PC-3 (cell line): ENCODE results near the gene SPG11. TPM values are rescaled to one million over a fixed set of nuclear protein-coding genes. Genes with fewer than 3 reads are reported as not detected.

Source experiments
- ATAC-seq: fragments of 200-7000 bp; cut with Tn5 transposase; 2 replicates; pipeline ENCODE4 v1.9.1; 2020; ENCODE audit warnings: mild to moderate bottlenecking, moderate library complexity
- BruUV-seq: library from RNA; stranded (reverse); fragments of 400-500 nt; replicated peaks from 2 replicates; lab custom pipeline; 2021; lab: Mats Ljungman, UMichigan
- CTCF ChIA-PET: fragments of 300-600 bp; sonication (Branson Sonifier 250); formaldehyde crosslinking; loops from one replicate; lab custom pipeline; 2022; ENCODE audit warnings: antibody characterized with exemption; lab: Charles Lee
- POLR2A ChIA-PET: fragments of 300-600 bp; sonication (Branson Sonifier 250); formaldehyde crosslinking; loops from one replicate; lab custom pipeline; 2022; ENCODE audit warnings: antibody characterized with exemption; ENCODE audit not compliant: unreplicated experiment; lab: Charles Lee
- DNase-seq: peaks from one replicate; pipeline ENCODE4 v3.0.0-alpha.2; 2015
- H2AFZ ChIP-seq: fragments of 300-600 bp; sonication (generic); 2 replicates; pipeline ENCODE4 v1.6.0; 2016; ENCODE audit warnings: antibody characterized with exemption, low read length
- H3F3A ChIP-seq: fragments of 300-600 bp; sonication (generic); one replicate; pipeline ENCODE4 v1.6.0; 2017; ENCODE audit warnings: antibody characterized with exemption, low read length, control low read depth, mild to moderate bottlenecking; ENCODE audit not compliant: unreplicated experiment
- H3K27ac ChIP-seq: fragments of 300-600 bp; sonication (generic); 2 replicates; pipeline ENCODE4 v1.5.1; 2016; ENCODE audit warnings: mild to moderate bottlenecking, low read length
- H3K27me3 ChIP-seq: fragments of 300-600 bp; sonication (generic); 2 replicates; pipeline ENCODE4 v1.6.1; 2016; ENCODE audit warnings: low read length, mixed read lengths
- H3K36me3 ChIP-seq: fragments of 300-600 bp; sonication (generic); 2 replicates; pipeline ENCODE4 v1.6.1; 2016; ENCODE audit warnings: low read depth, mixed run types, low read length, mixed read lengths
- H3K4me1 ChIP-seq: fragments of 300-600 bp; sonication (generic); 2 replicates; pipeline ENCODE4 v1.5.1; 2016; ENCODE audit warnings: low read length; ENCODE audit not compliant: insufficient read depth
- H3K4me2 ChIP-seq: fragments of 300-600 bp; sonication (generic); 2 replicates; pipeline ENCODE4 v1.6.0; 2016; ENCODE audit warnings: low read length
- H3K4me3 ChIP-seq: fragments of 300-600 bp; sonication (generic); 2 replicates; pipeline ENCODE4 v1.5.1; 2016; ENCODE audit warnings: mild to moderate bottlenecking, low read length, mixed read lengths
- H3K79me2 ChIP-seq: fragments of 300-600 bp; sonication (generic); 2 replicates; pipeline ENCODE4 v1.6.1; 2017; ENCODE audit warnings: low read length, mixed read lengths
- H3K9ac ChIP-seq: fragments of 300-600 bp; sonication (generic); 2 replicates; pipeline ENCODE4 v1.6.0; 2016; ENCODE audit warnings: mild to moderate bottlenecking, low read length
- H3K9me2 ChIP-seq: fragments of 300-600 bp; sonication (generic); replicated peaks from 2 replicates; pipeline ENCODE4 v1.6.1; 2016; ENCODE audit warnings: mixed run types, low read length, mixed read lengths
- H3K9me3 ChIP-seq: fragments of 300-600 bp; sonication (generic); 2 replicates; pipeline ENCODE4 v1.6.1; 2016; ENCODE audit warnings: low read length, mixed read lengths
- H4K20me1 ChIP-seq: fragments of 300-600 bp; sonication (generic); 2 replicates; pipeline ENCODE4 v1.6.1; 2016; ENCODE audit warnings: low read length, mixed read lengths
- EZH2 ChIP-seq: fragments of 300-600 bp; sonication (generic); IDR thresholded peaks from one replicate; pipeline ENCODE4 v1.6.1; 2017; ENCODE audit warnings: antibody characterized with exemption, mild to moderate bottlenecking, low read length; ENCODE audit not compliant: unreplicated experiment
- EZH2phosphoT487 ChIP-seq: fragments of 300-600 bp; sonication (generic); IDR thresholded peaks from 2 replicates; pipeline ENCODE4 v1.6.1; 2018; ENCODE audit warnings: mild to moderate bottlenecking, antibody characterized with exemption, low read length, borderline replicate concordance
- intact Hi-C: fragments of 100-400 bp; cut with micrococcal nuclease; formaldehyde crosslinking; loops from 2 replicates; pipeline ENCODE4 v1.9.0; 2023
- total RNA-seq: library from RNA; depleted of rRNA; stranded (reverse); fragments of >200 nt; gene quantifications from 2 replicates; pipeline ENCODE4 v1.2.3, GENCODE V29; 2014
- TF ChIP-seq, protein P1 (sequence below): fragments of 300-600 bp; sonication (generic); conservative IDR thresholded peaks from 2 replicates; pipeline ENCODE4 v1.5.1; 2017; ENCODE audit warnings: antibody characterized with exemption, low read depth, mild to moderate bottlenecking, low read length

Gene SPG11
- total RNA-seq, 1 experiment from 2014 or later: 37.2 TPM

DNA sequence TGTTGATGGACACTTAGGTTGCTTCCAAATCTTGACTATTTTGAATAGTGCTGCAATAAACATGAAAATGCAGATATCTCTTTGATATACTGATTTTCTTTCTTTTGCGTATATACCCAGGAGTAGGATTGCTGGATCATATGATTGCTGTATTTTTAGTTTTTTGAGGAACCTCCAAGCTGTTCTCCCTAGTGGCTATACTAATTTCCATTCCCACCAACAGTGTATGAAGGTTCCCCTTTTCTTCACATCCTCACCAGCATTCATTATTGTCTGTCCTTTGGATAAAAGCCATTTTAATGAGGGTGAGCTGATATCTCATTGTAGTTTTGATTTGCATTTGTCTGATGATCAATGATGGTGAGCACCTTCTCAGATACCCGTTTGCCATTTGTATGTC, 35.2 kb upstream of the SPG11 start:
- Histone ChIP-seq H3K4me1 (no peaks in the 10 kb centered on the region), H3K79me2 (no peaks in the 10 kb centered on the region), H3F3A (no peaks in the 10 kb centered on the region), H3K4me2 (no peak overlapping the region), H3K36me3 (no peaks in the 10 kb centered on the region), H3K9ac (no peak overlapping the region), H3K9me3 (no peaks in the 10 kb centered on the region), H2AFZ (no peak overlapping the region), H3K27me3 (no peaks in the 10 kb centered on the region), H3K9me2 (no peaks in the 10 kb centered on the region), H3K4me3 (no peak overlapping the region), H3K27ac (no peak overlapping the region), H4K20me1 (no peaks in the 10 kb centered on the region)
- CTCF ChIA-PET: no interaction called here
- BruUV-seq: no TSS peak
- intact Hi-C loops: no loop called here
- DNase-seq (no peak), ATAC-seq (no peak)
- POLR2A ChIA-PET: interaction anchor here (0.7 kb wide), 1 partner anchor 39 kb away, joined by 4 read pairs; no protein-coding TSS in a partner anchor
- TF ChIP-seq EZH2 (no peak), EZH2phosphoT487 (no peak)
- TF ChIP-seq, protein P1, sequence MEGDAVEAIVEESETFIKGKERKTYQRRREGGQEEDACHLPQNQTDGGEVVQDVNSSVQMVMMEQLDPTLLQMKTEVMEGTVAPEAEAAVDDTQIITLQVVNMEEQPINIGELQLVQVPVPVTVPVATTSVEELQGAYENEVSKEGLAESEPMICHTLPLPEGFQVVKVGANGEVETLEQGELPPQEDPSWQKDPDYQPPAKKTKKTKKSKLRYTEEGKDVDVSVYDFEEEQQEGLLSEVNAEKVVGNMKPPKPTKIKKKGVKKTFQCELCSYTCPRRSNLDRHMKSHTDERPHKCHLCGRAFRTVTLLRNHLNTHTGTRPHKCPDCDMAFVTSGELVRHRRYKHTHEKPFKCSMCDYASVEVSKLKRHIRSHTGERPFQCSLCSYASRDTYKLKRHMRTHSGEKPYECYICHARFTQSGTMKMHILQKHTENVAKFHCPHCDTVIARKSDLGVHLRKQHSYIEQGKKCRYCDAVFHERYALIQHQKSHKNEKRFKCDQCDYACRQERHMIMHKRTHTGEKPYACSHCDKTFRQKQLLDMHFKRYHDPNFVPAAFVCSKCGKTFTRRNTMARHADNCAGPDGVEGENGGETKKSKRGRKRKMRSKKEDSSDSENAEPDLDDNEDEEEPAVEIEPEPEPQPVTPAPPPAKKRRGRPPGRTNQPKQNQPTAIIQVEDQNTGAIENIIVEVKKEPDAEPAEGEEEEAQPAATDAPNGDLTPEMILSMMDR: no peak

DNA sequence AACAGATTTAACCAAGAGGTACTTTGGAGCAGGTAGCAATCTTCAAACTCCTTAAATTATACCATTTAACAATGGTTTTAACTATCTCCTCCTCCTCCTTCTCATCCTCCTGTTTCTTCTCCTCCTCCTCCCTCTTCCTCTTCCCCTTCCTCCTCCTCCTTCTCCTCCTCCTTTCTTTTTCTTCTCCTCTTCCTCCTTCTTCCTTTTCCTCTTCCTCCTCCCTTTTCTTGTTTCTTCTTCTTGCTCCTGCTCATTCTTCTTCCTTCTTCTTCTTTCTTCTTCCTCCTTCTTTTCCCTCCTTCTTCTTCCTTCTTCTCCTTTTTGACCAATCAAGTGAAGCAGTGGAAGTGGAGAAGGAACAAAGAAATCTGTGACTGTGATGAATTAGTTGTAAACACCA, 33.6 kb upstream of the SPG11 start:
- Histone ChIP-seq H3F3A (no peaks in the 10 kb centered on the region), H4K20me1 (no peaks in the 10 kb centered on the region), H2AFZ (no peak overlapping the region), H3K27ac (no peak overlapping the region), H3K27me3 (no peaks in the 10 kb centered on the region), H3K9me3 (no peaks in the 10 kb centered on the region), H3K79me2 (no peaks in the 10 kb centered on the region), H3K36me3 (no peaks in the 10 kb centered on the region), H3K4me3 (no peak overlapping the region), H3K9ac (no peak overlapping the region), H3K9me2 (no peaks in the 10 kb centered on the region), H3K4me1 (no peaks in the 10 kb centered on the region), H3K4me2 (no peak overlapping the region)
- BruUV-seq: no TSS peak
- TF ChIP-seq, protein P1: no peak
- TF ChIP-seq EZH2phosphoT487: no peak
- no peak for TF ChIP-seq EZH2
- no peak for ATAC-seq
- DNase-seq: no peak
- ChIA-PET CTCF (no interaction called here), POLR2A (no interaction called here)
- intact Hi-C loops: no loop called here

DNA sequence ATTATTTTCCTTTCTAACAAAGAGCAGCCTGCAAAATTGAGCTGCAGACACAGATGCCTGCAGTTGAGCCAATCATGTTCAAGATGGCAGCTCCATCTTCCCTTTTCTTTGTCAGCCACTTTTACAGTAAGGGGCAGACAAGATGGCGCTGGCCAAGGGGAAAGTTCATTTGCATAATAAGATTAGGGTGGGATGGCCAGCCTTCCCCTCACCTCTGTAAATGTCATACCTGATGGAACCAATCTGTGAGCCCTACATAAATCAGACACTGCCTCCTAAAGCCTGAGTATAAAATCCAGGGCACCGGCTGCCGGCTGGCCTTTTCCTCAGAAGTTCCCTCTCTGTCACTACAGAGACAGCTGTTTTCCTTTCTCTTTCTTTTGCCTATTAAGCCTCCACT, 31.8 kb upstream of the SPG11 start:
- DNase-seq (no peak), ATAC-seq (no peak)
- intact Hi-C loops: no loop called here
- TF ChIP-seq EZH2phosphoT487 (no peak), EZH2 (no peak)
- TF ChIP-seq, protein P1: no peak
- H3K9me3 ChIP-seq: no peaks in the 10 kb centered on the region
- no peaks in the 10 kb centered on the region for H3K27me3 ChIP-seq
- H3K4me3 ChIP-seq: no peak overlapping the region
- POLR2A ChIA-PET: no interaction called here
- BruUV-seq: no TSS peak
- no peak overlapping the region for H3K9ac ChIP-seq
- H3K9me2 ChIP-seq: no peaks in the 10 kb centered on the region
- H3K4me1 ChIP-seq: no peaks in the 10 kb centered on the region
- H3K27ac ChIP-seq: no peak overlapping the region
- H3K4me2 ChIP-seq: no peak overlapping the region
- H4K20me1 ChIP-seq: no peaks in the 10 kb centered on the region
- no peaks in the 10 kb centered on the region for H3F3A ChIP-seq
- no peaks in the 10 kb centered on the region for H3K79me2 ChIP-seq
- CTCF ChIA-PET: no interaction called here
- H2AFZ ChIP-seq: no peak overlapping the region
- no peaks in the 10 kb centered on the region for H3K36me3 ChIP-seq
